Adrenal gland (tissue), 12 donors: ENCODE measurements around the gene CFAP44. TPM values are rescaled to one million over a fixed set of nuclear protein-coding genes. Genes with fewer than 3 reads are reported as not detected.

Source experiments
- DNase-seq, 7 donors: peaks; one replicate each; pipeline ENCODE4 v3.0.0-alpha.2; 2019 to 2020
- H3K27ac ChIP-seq, 5 donors: fragments of 200-600 bp; sonication (generic) in 4 of 5; 1 replicate in 3 of 5; 2 replicates in 2 of 5; pipeline versions ENCODE4 v1.5.1 to v1.8.0; 2016 to 2020; ENCODE audit warnings: mild to moderate bottlenecking in 1 of 5
- H3K27me3 ChIP-seq: fragments of 200-600 bp; 2 replicates; pipeline ENCODE4 v1.8.0; 2021
- H3K36me3 ChIP-seq, 2 donors: fragments of 200-600 bp; replicated peaks in 1 of 2; 1 replicate in 1 of 2; 2 replicates in 1 of 2; pipeline versions ENCODE4 v1.5.1 to v1.8.0; 2018 to 2022
- H3K4me1 ChIP-seq, 2 donors: fragments of 200-600 bp; replicated peaks in 1 of 2; 1 replicate in 1 of 2; 2 replicates in 1 of 2; pipeline versions ENCODE4 v1.5.1 to v1.8.0; 2018 to 2021
- H3K4me3 ChIP-seq, 4 donors: fragments of 200-600 bp; sonication (generic) in 3 of 4; one replicate each; pipeline ENCODE4 v1.5.1; 2016 to 2018
- H3K9me3 ChIP-seq, 3 donors: fragments of 200-600 bp; sonication (generic) in 1 of 3; replicated peaks in 1 of 3; 1 replicate in 2 of 3; 2 replicates in 1 of 3; pipeline versions ENCODE4 v1.5.1 to v1.8.0; 2016 to 2021
- POLR2A ChIP-seq, 2 donors: fragments of 450-650 bp; IDR thresholded peaks; one replicate each; pipeline ENCODE4 v1.6.1; 2017; ENCODE audit warnings: antibody characterized with exemption in 2 of 2, mild to moderate bottlenecking in 2 of 2, moderate library complexity in 1 of 2
- WGBS, 4 donors: extraction: QIAGEN DNeasy Blood & Tissue Kit in 2 of 4; methylation state at CpG; one replicate each; pipeline versions ENCODE4 v1.1.5 to v1.1.7; 2013 to 2017; 5-methylcytosine and 5-hydroxymethylcytosine counted together
- intact Hi-C, 2 donors: fragments of 100-400 bp; cut with DNase I; formaldehyde crosslinking; loops; one replicate each; pipeline versions ENCODE4 v1.14.1 to v1.15.0; 2022 to 2023
- microRNA-seq, 3 donors: library from miRNA; unstranded; fragments of <30 nt; microRNA quantifications; one replicate each; pipeline ENCODE4, GENCODE V29; 2017 to 2020
- polyA plus RNA-seq, 3 donors: library from polyadenylated mRNA; stranded (reverse); fragments of 200-250 nt in 2 of 3; fragments of 350-450 nt in 1 of 3; fragmentation: Illumina TruSeq in 1 of 3; extraction: RNeasy Lipid Tissue Mini Kit (QIAGEN cat#74804) in 1 of 3; gene quantifications; one replicate each; pipeline ENCODE4 v1.2.3, GENCODE V29; 2013 to 2014
- small RNA-seq, 2 donors: library from RNA; depleted of rRNA; stranded (forward); fragments of <200 nt; gene quantifications; one replicate each; pipeline ENCODE3, GENCODE V24; 2016
- total RNA-seq, 9 donors: library from RNA; depleted of rRNA in 4 of 9; stranded (reverse); fragments of >200 nt in 4 of 9; fragments of 120-200 nt in 1 of 9; fragmentation: NEBNext Ultra II Directional in 1 of 9; extraction: Animal tissue kit (Norgen Biotek cat#: 25700) in 1 of 9; gene quantifications; one replicate each; pipeline versions ENCODE4 v1.1.0 to v1.2.4, GENCODE V29; 2013 to 2023
- TF ChIP-seq, protein P1 (sequence below), 6 experiments: fragments of 450-650 bp in 4 of 6; fragments of 200-600 bp in 2 of 6; sonication (generic) in 1 of 6; IDR thresholded peaks; 1 replicate in 5 of 6; 2 replicates in 1 of 6; pipeline versions ENCODE4 v1.5.1 to v1.8.0; 2016 to 2021; ENCODE audit warnings: antibody characterized with exemption in 6 of 6, mild to moderate bottlenecking in 2 of 6, moderate library complexity in 1 of 6
- donor health status: healthy with polysubstance abuse.
- donor health status: Bipolar disorder and iron deficiency.
- donor health status: DM: yes; HTN: yes; CAD: no.
- donor health status: DM: no; HTN: no; CAD: no.
- donor health status: DM: no; HTN: no; CAD: no.
- donor health status: DM: yes; HTN: yes; CAD: no.

Gene CFAP44
- total and polyA plus RNA-seq, 12 donors, result 0.79 to 15.3 (median 4.6) TPM

DNA sequence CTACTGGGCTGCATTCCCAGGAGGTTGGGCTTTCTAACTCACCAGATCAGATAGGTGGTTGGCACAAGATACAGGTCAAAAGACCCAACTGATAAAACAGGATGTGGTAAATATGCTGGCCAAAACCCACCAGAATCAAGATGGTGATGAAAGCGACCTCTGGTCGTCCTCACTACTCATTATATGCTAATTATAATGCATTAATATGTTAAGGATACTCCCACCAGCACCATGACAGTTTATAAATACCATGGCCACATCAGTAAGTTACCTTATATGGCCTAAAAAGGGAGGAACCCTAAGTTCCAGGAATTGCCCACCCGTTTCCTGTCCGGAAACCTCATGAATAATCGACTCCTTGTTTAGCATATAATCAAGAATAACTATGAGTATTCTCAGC, 31.6 kb downstream of the CFAP44 start:
- H3K4me3 ChIP-seq, result no peak overlapping the region
- H3K9me3 ChIP-seq, result no peaks in the 10 kb centered on the region
- intact Hi-C loops, result no loop called here
- H3K4me1 ChIP-seq, result no peaks in the 10 kb centered on the region
- TF ChIP-seq POLR2A (IDR thresholded peaks at IDR 0.05), result no peak
- TF ChIP-seq, protein P1, sequence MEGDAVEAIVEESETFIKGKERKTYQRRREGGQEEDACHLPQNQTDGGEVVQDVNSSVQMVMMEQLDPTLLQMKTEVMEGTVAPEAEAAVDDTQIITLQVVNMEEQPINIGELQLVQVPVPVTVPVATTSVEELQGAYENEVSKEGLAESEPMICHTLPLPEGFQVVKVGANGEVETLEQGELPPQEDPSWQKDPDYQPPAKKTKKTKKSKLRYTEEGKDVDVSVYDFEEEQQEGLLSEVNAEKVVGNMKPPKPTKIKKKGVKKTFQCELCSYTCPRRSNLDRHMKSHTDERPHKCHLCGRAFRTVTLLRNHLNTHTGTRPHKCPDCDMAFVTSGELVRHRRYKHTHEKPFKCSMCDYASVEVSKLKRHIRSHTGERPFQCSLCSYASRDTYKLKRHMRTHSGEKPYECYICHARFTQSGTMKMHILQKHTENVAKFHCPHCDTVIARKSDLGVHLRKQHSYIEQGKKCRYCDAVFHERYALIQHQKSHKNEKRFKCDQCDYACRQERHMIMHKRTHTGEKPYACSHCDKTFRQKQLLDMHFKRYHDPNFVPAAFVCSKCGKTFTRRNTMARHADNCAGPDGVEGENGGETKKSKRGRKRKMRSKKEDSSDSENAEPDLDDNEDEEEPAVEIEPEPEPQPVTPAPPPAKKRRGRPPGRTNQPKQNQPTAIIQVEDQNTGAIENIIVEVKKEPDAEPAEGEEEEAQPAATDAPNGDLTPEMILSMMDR (IDR thresholded peaks at IDR 0.05), result no peak
- no peaks in the 10 kb centered on the region for H3K27me3 ChIP-seq
- 80 to 96% (median 91%) methylated on average over 5 of the region's 5 CpGs for WGBS, 4 donors
- H3K27ac ChIP-seq, result no peak overlapping the region
- DNase-seq, result no peak
- H3K36me3 ChIP-seq, result no peaks in the 10 kb centered on the region

DNA sequence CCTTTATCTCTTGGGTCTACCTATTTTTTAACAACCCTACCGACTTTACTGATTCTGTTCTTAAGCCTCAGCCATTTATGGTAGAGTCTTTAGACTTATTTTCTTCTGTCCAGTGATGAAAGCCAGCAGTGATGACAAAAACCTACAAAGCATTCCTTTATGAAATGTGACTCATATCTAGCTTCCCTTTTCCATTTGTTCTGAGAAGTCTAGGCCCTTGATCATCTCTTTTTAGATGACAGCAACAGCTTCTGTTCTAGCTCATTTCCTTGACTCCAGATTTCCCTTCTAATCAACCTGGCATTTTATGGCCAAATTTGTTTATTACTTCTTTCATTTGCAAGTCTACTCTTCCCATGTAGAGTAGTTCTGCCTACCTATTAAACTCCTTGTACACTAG, 36.1 kb downstream of the CFAP44 start:
- H3K4me3 ChIP-seq, result no peak overlapping the region
- TF ChIP-seq, protein P1 (IDR thresholded peaks at IDR 0.05), result no peak
- no peak for TF ChIP-seq POLR2A (IDR thresholded peaks at IDR 0.05)
- no peak overlapping the region for H3K27ac ChIP-seq
- no peaks in the 10 kb centered on the region for H3K4me1 ChIP-seq
- no peaks in the 10 kb centered on the region for H3K27me3 ChIP-seq
- no peaks in the 10 kb centered on the region for H3K36me3 ChIP-seq
- no peaks in the 10 kb centered on the region for H3K9me3 ChIP-seq
- intact Hi-C loops, result no loop called here
- no peak for DNase-seq
- WGBS, 4 donors, result 70 to 92% (median 89%) methylated on average over 1 of the region's 1 CpG

DNA sequence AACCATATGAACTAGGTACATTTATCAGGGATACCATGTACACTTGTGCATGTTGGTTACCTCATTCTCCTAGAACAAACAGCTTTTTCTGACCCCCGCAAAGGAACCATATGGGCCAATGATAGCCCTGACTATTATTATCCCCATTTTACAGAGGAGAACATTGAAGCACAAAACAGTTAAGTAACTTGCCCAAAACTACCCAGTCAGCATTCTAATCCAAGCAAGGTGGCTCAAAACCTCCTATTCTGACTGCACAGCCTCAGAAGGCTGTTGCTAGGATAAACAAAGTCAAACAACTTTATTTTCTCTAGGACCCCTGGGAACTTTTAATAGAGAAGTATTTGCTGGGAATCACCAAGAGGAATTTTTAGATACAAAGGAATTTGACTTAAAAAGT, 36.7 kb downstream of the CFAP44 start:
- Histone ChIP-seq H3K4me1 (no peaks in the 10 kb centered on the region), H3K27me3 (no peaks in the 10 kb centered on the region), H3K27ac (no peak overlapping the region), H3K9me3 (no peaks in the 10 kb centered on the region), H3K36me3 (no peaks in the 10 kb centered on the region), H3K4me3 (no peak overlapping the region)
- DNase-seq, result no peak
- 82 to 100% (median 94%) methylated on average over 1 of the region's 1 CpG for WGBS, 4 donors
- no peak for TF ChIP-seq POLR2A (IDR thresholded peaks at IDR 0.05)
- TF ChIP-seq, protein P1 (IDR thresholded peaks at IDR 0.05), result no peak
- intact Hi-C loops, result no loop called here

Small RNA genes lying within 50 kb of the gene (microRNA-seq; reads per million reads assigned to microRNA genes)
- gene MIR8076, result 0 reads per million in 3 donors

Small RNA genes lying within 50 kb of the gene (small RNA-seq; reads per million reads assigned to genes)
- gene MIR8076, result 0 reads per million in 2 donors

Other genes with a start within 250 kb of the CFAP44 start
- 10 to 100 TPM in 4 of 9 donors, 1 to 10 TPM in 5; 6.1 to 22.3 (median 9.7) TPM for gene BOC, start 229.9 kb downstream of the CFAP44 start, total RNA-seq
- gene BOC, start 229.9 kb downstream of the CFAP44 start, polyA plus RNA-seq, result 10 to 100 TPM in 1 of 3 donors, 1 to 10 TPM in 2; 1.9 to 10.2 (median 9.3) TPM
- gene SPICE1, start 73.7 kb upstream of the CFAP44 start, total RNA-seq, result 10 to 100 TPM in 4 of 9 donors, 1 to 10 TPM in 5; 4.0 to 17.9 (median 9.1) TPM
- 1 to 10 TPM; 1.5 to 6.0 (median 3.9) TPM for gene SPICE1, start 73.7 kb upstream of the CFAP44 start, polyA plus RNA-seq
- gene SIDT1, start 91.1 kb upstream of the CFAP44 start, total RNA-seq, result 1 to 10 TPM in 7 of 9 donors, under 1 TPM in 2; 0.18 to 3.1 (median 2.3) TPM
- gene SIDT1, start 91.1 kb upstream of the CFAP44 start, polyA plus RNA-seq, result 1 to 10 TPM; 1.6 to 3.6 (median 3.3) TPM